ENCODE data around the gene SERINC2. TPM values are rescaled to one million over a fixed set of nuclear protein-coding genes. Genes with fewer than 3 reads are reported as not detected.
"Not testable (repeated sequence)": the region's sequence is repeated elsewhere in the genome, so short reads cannot be mapped to it uniquely, and the experiment has no call there.

Gene SERINC2
- total RNA-seq, 2 donors from 2014 or later = 3.9 to 5.1 TPM

DNA sequence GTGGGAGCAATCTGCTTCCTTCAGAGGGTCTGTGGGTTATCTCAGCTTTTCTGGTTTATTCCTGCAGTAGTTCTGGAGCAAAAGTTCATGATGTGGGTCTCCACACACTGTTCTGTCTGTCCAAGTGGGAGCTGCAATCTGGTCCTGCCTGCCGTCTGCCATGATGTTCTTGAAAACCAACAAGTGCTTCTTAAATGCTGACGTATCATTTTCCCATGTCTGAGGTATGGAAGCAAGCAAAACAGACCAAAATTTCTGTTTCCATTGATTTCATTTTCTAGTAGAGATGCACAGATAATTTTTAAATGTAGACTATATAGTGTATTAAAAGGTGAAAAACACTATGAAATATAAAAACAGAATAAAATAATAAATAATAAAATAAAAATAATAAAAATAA is 65.2 kb downstream of the SERINC2 start:
- intact Hi-C loops (cut with DNase I) = no loop called here
- no peak for DNase-seq (ENCODE audit: low spot score)

DNA sequence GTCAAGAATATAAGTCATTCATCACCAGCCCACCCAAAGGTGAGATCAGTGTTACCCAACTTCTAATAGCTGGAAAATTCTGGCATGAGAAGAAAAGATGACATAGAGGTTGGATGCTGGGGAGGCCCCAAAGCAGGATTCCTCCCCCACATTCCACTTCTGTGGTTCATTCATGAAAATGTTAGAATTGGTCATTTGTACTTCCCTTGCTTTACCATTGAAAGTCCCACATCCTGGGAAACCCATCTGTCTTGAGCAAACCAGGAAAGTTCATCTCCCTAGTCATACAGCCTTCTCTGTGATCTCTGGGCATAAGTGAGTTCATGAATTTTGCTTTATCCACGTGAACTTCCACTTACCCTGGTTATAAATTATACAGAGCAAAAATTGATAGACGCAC is 66.8 kb downstream of the SERINC2 start:
- no peak for DNase-seq (ENCODE audit: low spot score)
- intact Hi-C loops (cut with DNase I) = no loop called here

DNA sequence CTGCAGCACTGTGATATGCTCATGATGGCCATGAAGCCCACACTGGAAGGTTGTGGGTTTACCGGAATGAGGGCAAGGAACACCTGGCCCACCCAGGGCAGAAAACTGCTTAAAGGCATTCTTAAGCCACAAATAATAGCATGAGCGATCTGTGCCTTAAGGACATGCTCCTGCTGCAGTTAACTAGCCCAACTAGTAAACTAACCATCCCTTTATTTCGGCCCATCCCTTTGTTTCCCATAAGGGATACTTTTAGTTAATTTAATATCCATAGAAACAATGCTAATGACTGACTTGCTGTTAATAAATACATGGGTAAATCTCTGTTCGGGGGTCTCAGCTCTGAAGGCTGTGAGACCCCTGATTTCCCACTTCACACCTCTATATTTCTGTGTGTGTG is 67.4 kb downstream of the SERINC2 start:
- intact Hi-C loops (cut with DNase I); DNase-seq (ENCODE audit: low spot score): not testable (repeated sequence)

DNA sequence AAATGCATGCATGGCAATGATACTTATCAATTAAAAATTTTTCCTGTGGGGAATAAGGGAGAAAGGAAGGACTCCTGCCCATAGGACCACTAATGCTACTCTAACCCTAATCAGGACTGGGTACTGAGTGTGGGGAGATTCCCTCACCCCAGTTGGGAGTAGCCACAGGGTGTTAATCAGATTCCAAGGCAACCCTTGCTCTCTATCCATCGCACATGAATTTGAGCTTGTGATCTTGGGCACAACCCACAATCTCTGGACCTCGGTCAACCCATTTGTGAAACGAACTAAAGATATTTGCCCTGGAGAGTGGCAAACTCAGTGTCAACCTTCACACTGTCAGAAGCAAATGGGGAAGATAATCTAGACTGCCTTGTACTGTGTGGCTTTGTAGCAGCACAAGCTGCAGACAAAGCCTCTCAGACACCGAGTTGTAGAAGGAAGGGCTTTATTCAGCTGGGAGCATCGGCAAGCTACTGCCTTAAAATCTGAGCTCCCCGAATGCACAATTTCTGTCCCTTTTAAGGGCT is 69.5 kb downstream of the SERINC2 start:
- intact Hi-C loops (cut with DNase I) = no loop called here
- DNase-seq (ENCODE audit: low spot score) = no peak

DNA sequence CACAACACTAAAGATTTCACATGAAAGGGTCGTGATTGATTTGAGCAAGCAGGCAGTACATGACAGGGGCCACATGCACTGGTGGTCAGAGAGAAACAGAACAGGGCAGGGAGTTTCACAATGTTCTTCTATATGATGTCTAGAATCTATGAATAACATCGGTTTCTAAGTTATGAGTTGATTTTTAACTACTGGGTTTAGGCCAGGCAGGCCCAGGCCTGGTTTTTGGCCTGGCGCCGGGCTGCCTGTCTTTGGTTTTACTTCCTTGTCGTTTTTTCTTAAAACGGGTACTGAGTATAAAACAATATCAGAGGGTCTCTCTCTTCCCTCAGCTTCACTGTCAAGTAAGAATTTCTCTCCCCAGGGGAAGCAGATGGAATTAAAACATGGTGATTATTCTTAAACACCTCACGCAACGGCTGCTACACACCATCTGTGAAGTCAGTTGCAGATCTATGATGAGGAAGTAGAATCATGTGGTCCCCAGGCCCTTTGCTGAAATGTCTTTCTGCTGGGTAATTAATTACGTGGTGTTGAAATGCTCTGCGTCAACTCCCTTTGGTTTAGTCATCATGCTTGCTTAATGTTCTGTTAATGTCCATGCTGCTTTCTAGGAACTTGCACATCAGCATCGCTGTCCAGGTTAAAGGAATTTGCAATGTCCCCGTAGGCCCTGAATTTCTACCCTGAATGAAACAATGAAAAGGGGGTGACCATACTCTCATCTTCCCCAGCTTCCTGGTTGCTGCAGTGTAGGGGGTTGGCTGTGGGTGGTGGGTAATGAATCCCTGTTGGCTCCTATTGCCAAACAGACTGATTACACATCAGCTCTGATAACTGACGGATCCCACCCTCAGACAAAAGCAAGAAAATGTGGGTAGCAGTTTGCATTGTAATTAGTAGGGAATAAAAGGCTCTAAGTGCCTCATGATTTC is 70.3 kb downstream of the SERINC2 start:
- DNase-seq (ENCODE audit: low spot score) = no peak
- intact Hi-C loops (cut with DNase I) = no loop called here

Other genes starting within 250 kb of the SERINC2 start
- under 1 TPM in 1 of 2 donors, not detected in 1; 0.28 TPM for gene NKAIN1, start 173.3 kb upstream of the SERINC2 start, total RNA-seq
- gene SNRNP40, start 116.4 kb upstream of the SERINC2 start, total RNA-seq = 10 to 100 TPM; 28.6 to 32.6 TPM
- 10 to 100 TPM; 18.7 to 20.3 TPM for gene ZCCHC17, start 116.2 kb upstream of the SERINC2 start, total RNA-seq
- 100 to 1,000 TPM; 132 to 142 TPM for gene FABP3, start 40.1 kb upstream of the SERINC2 start, total RNA-seq
- 100 to 1,000 TPM; 110 to 123 TPM for gene TINAGL1, start 163.3 kb downstream of the SERINC2 start, total RNA-seq
- not detected for gene HCRTR1, start 204.5 kb downstream of the SERINC2 start, total RNA-seq
- 10 to 100 TPM; 55.5 to 62.8 TPM for gene PEF1, start 231.7 kb downstream of the SERINC2 start, total RNA-seq